ENCODE measurements around the gene PKP4. TPM values are rescaled to one million over a fixed set of nuclear protein-coding genes. Genes with fewer than 3 reads are reported as not detected.

PKP4 gene
- total and polyA plus RNA-seq, 9 of the 15 experiments (the other 6 are each of a cell fraction or from before 2014, with no cell fraction given) = 24.6 to 99.1 (median 74.0) TPM

GRCh38 chr2:158457092-158457825 lies 507 bp downstream of the PKP4 start (continued):
- TF ChIP-seq ZNF318 (IDR thresholded peaks at IDR 0.05; ENCODE audit: borderline replicate concordance in 1 of 2, low read depth in 1 of 2) (no peak), GATAD2A (IDR thresholded peaks at IDR 0.05) (peak; percentile 34; the same call in 1 of the 2 replicates), CREB3 (tag; conservative IDR thresholded peaks at IDR 0.05; ENCODE audit: low read depth) (no peak), THRAP3 (IDR thresholded peaks at IDR 0.05; ENCODE audit: borderline replicate concordance) (no peak), SAFB (IDR thresholded peaks at IDR 0.05; ENCODE audit: borderline replicate concordance, low read depth, low read length) (no peak), HCFC1 (IDR thresholded peaks at IDR 0.05; ENCODE audit: low read depth, low read length) (no peak), ZNF766 (CRISPR knock-in tag; conservative IDR thresholded peaks at IDR 0.05) (no peak; the same call in 1 of the 2 replicates), DLX4 (CRISPR knock-in tag; IDR thresholded peaks at IDR 0.05) (no peak), MLX (CRISPR knock-in tag; conservative IDR thresholded peaks at IDR 0.05) (no peak), STAT5B (CRISPR knock-in tag; IDR thresholded peaks at IDR 0.05) (no peak), ELF1 (tag; IDR thresholded peaks at IDR 0.05) (no peak), MEIS2 (IDR thresholded peaks at IDR 0.05; ENCODE audit: partially characterized antibody) (no peak), ATF3 (IDR thresholded peaks at IDR 0.05) (no peak), ATF3 (CRISPR knock-in tag; conservative IDR thresholded peaks at IDR 0.05) (no peak), NFE2 (IDR thresholded peaks at IDR 0.05; ENCODE audit: low read depth) (no peak), L3MBTL2 (IDR thresholded peaks at IDR 0.05) (peak; percentile 89), RBM39 (optimal IDR thresholded peaks at IDR 0.05; ENCODE audit: low read depth, low read length) (no peak)
